ENCODE data around the gene RREB1.

Gene RREB1

GRCh38 chr6:7230327-7230691 lies 122.5 kb downstream of the RREB1 start:
- DNase-seq = no peak

- DNase-seq = no peak
Measured at GRCh38 chr6:7230956-7231713, 123.4 kb downstream of the RREB1 start.

- DNase-seq = no peak
Measured at GRCh38 chr6:7232351-7232750, 124.6 kb downstream of the RREB1 start.

- no peak for DNase-seq
Measured at GRCh38 chr6:7234547-7234946, 126.8 kb downstream of the RREB1 start.

- no peak for DNase-seq
Measured at GRCh38 chr6:7235712-7236305, 128.0 kb downstream of the RREB1 start.

GRCh38 chr6:7236306-7237209 lies 128.8 kb downstream of the RREB1 start:
- no peak for DNase-seq

- no peak for DNase-seq
Measured at GRCh38 chr6:7237653-7238188, 130.0 kb downstream of the RREB1 start.

- DNase-seq = no peak
Measured at GRCh38 chr6:7238526-7238899, 130.8 kb downstream of the RREB1 start.

GRCh38 chr6:7238900-7239589 lies 131.3 kb downstream of the RREB1 start:
- peak in 4 of 5 donors; percentile 42 to 67 (median 50) for DNase-seq

GRCh38 chr6:7239590-7239948 lies 131.8 kb downstream of the RREB1 start:
- no peak for DNase-seq

- DNase-seq = no peak
Measured at GRCh38 chr6:7240351-7240750, 132.6 kb downstream of the RREB1 start.

GRCh38 chr6:7241160-7241559 lies 133.4 kb downstream of the RREB1 start:
- no peak for DNase-seq

GRCh38 chr6:7241709-7242645 lies 134.2 kb downstream of the RREB1 start:
- DNase-seq = no peak

GRCh38 chr6:7242835-7243178 lies 135.0 kb downstream of the RREB1 start:
- DNase-seq = no peak

- DNase-seq = peak in 2 of 5 donors; percentile 49 to 54
Measured at GRCh38 chr6:7243179-7243981, 135.6 kb downstream of the RREB1 start.

GRCh38 chr6:7245668-7246393 lies 138.1 kb downstream of the RREB1 start:
- DNase-seq = no peak

- no peak for DNase-seq
Measured at GRCh38 chr6:7246401-7247178, 138.8 kb downstream of the RREB1 start.

GRCh38 chr6:7247179-7247456 lies 139.4 kb downstream of the RREB1 start:
- DNase-seq = no peak

- DNase-seq = no peak
Measured at GRCh38 chr6:7247828-7248227, 140.1 kb downstream of the RREB1 start.

GRCh38 chr6:7249391-7249790 lies 141.6 kb downstream of the RREB1 start:
- DNase-seq = no peak
